Left ventricle myocardium superior (tissue), 1 donor: ENCODE data around the gene AQP6. TPM values are rescaled to one million over a fixed set of nuclear protein-coding genes. Genes with fewer than 3 reads are reported as not detected.

ENCODE experiments used
- ATAC-seq: fragments of 200-7000 bp; cut with Tn5 transposase; one replicate; pipeline ENCODE4 v1.9.1; 2020; ENCODE audit warnings: mild to moderate bottlenecking, moderate library complexity
- DNase-seq: peaks from one replicate; pipeline ENCODE4 v3.0.0-alpha.2; 2020
- intact Hi-C: fragments of 100-400 bp; cut with micrococcal nuclease; formaldehyde crosslinking; loops from one replicate; pipeline ENCODE4 v1.11.0; 2022
- total RNA-seq: library from RNA; stranded (reverse); fragmentation: NEBNext Ultra II Directional; extraction: Animal tissue kit (Norgen Biotek cat#: 25700); gene quantifications from one replicate; pipeline ENCODE4 v1.2.1, GENCODE V29; 2021
- donor health status: DM: no; HTN: yes; CAD: no; lungs with severe emphysema.

The AQP6 gene
- total RNA-seq, 1 donor from 2014 or later = not detected

DNA sequence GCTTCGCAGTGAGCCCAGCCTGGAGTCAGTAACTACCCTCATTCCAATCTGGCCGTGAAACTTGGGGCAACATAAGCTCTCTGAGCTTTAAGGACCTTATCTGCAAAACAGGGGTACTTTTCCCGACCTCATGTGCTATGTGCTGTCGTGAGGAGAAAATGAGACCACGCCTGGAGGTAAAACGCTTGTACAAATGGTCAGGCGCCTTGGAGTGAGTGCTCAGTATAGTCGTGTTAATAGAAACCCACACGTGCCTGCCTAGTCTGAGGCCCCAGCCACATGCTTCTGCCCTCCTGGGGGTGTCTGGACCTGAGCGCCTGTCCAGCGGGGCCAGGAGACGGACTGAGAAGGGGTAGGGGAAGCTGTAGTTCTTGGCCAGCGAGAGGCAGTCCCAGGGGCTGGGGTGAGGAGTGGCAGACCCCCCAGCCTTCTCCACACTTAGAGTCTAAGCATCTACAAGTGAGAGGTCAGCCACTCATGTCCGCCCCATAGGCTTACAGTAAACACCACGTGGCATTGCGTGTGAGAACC lies 6.2 kb upstream of the AQP6 start:
- no peak for DNase-seq
- intact Hi-C loops = loop anchor here (5.0 kb wide), 1 partner anchor 91 kb away; the partner anchor contains the start of gene ASIC1
- ATAC-seq = no peak

DNA sequence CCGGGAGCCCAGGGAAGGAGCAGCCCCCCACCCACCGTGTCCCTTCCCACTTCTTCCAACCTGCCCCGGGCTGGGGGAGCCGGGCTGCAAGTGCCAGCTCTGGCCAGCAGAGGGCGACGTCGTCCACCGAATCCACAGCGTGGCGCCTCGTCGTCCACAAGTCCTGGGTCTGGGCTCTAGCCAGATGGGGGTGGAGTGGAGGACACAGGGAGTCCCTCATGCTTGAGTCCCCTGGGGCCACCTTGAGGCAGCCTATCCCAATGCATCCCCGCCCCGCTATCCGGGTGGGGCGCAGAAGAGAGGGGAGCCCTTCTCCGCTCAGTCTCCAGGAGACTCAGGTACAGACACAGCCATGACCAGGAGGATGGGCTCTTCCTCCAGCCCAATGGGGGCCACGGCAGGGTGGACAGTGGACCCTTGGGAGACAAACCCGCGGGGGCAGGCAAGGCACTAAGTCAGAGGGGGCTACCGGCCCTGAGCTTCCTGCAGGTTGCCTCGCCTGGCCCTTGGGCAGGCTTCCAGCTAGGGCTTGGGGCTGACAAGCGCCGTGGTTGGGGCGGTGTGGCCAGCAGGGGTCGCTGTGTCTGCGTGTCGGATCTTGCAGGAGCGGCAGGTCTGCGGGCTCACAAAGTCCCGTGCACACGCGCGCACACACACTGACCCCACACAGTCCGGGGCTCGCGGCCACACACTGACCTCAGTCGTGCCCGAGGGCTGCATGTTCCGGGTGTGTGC lies 5.5 kb upstream of the AQP6 start:
- ATAC-seq (peak; percentile 80), DNase-seq (peak; percentile 94)
- intact Hi-C loops = loop anchor here (5.0 kb wide), 1 partner anchor 90 kb away; the partner anchor contains the start of gene ASIC1

DNA sequence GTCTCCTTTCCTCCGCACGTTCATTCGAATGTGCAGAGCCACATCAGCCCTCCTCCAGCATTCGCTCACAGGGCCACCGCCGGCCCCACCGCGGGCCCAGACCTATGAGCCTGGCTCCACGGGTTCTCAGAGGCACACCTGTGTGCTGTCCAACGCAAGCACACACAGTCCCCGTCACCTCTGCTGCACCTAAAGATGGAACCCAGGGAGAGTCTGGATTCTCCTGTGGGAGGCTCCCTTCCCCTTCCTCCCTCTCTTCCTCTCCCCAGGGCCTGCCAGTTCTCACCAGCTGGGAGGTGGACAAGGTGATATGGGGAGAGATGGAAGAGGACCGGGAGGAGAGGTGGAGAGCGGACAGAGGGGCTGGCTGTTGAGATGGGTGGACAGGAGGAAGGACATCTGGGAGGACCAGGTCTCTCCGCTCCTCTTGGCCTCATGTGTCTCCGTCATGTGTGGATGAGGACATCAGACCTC lies 4.9 kb upstream of the AQP6 start:
- no peak for ATAC-seq
- intact Hi-C loops = loop anchor here (5.0 kb wide), 1 partner anchor 89 kb away; the partner anchor contains the start of gene ASIC1
- no peak for DNase-seq

DNA sequence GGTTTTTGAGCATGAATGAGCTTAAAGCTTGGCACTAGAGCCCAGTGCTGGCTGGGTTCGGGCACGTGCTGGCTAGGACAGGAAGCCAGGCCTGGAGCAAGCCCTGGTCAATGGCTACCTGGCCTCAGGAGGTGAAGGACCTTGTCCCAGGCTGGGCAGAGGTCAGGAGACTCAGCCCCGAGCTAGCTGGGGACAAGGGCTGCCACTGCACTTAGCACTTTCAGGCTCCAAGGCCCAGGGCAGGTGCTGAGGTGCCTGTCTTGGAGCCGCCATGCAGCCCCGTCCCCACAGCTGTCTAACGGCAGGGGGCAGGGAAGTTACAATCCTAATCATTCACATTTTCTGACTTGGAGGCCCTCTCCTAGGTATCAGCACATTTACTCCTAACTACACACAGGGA lies 4.3 kb upstream of the AQP6 start:
- ATAC-seq = no peak
- no peak for DNase-seq
- intact Hi-C loops = loop anchor here (5.0 kb wide), 1 partner anchor 89 kb away; the partner anchor contains the start of gene ASIC1

DNA sequence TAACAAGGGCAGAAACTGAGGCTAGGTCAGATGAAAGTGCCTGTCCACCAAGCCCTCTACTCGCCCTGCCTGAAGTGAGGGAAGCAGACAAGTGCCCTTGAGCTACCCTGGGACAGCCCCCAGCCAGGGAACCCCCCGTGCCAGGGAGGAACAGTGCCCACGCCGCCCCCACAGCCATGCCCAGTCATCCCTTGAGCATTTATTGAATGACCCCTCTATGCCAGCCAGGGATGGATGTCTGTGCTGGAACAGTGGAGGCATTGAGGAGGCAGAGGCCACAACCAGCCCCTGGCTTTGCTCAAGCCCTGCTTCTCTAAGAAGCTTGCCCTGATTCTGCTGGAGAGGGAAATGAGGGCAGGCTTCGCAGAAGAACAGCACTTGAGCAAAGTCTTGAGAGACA lies 3.7 kb upstream of the AQP6 start:
- intact Hi-C loops = loop anchor here (5.0 kb wide), 1 partner anchor 88 kb away; the partner anchor contains the start of gene ASIC1
- ATAC-seq (no peak), DNase-seq (no peak)

DNA sequence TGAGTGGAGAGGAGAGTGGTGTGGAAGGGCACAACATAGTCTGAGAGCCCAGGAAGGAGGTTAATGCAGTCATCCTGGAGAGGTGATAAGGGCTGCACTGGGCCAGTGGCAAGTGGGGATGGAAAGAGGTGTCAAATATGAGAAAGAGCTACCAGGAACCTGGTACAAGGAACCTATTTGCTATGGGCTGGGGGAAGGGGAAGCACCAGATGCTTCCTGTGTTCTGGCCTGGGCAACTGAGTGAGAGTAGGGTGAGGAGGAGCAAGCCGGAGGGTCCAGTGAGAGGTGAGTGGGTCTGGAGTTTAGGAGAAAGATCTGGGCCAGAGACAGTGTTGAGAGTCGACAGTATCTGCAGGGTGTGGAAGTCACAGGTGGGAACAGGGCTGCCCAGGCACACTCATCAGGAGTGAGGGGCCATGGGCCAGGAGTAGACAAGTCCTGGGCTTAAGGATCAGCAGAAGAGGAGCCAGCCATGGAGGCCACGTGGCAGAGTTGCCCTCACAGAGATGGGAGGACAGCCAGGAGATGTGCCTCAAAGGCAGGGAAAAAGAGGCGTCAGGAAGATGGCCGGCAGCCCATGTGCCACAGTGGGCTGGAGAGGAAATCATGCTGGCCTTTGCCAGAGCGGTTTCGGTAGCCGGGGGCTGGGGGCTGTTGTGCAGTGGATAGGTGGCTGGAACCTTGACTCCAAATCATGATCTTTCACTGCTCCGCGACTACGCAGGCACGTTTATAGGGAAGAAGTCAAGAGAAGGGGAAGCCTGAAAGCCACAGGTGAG lies 2.9 kb upstream of the AQP6 start:
- intact Hi-C loops = loop anchor here (5.0 kb wide), 1 partner anchor 87 kb away; the partner anchor contains the start of gene ASIC1
- DNase-seq (no peak), ATAC-seq (no peak)

DNA sequence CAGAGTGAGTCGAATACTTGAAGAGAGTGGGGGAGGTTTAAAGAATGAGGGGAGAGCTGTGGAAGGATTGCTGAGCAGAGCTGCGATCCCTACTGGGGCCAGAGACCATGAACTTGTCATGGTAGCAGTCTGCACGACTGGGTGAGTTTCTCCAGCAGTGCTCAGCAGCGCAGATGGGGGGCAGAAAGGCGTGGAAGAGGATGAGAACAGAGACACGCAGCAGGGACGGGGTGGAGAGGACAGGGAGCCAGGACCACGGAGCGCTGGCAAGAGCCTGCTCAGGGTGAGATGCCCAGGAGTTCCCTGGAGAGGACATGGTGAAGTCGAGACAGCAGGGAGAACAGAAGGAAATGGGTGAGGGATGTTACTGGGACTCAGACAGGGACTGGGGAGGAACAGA lies 2.1 kb upstream of the AQP6 start:
- intact Hi-C loops = no loop called here
- ATAC-seq (no peak), DNase-seq (no peak)

DNA sequence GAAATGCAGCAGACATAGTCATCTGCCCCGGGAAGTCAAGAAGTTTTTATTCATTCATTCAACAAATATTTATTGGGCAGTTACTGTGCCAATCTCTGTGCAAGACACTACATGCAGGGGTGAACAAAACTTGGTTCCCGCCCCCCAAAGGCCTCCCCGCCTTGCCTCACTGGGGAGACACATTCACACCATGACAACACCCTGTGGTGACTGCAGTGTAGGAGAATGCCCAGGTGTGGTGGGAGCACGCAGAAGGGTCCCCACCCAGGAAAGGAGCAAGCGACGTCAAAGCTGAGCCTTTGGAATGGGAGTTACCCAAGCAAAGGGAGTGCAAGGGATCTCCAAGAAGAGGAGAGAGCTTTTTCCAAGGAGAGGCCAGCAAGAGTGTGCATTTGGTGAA lies 1.6 kb upstream of the AQP6 start:
- DNase-seq (no peak), ATAC-seq (no peak)
- intact Hi-C loops = no loop called here

DNA sequence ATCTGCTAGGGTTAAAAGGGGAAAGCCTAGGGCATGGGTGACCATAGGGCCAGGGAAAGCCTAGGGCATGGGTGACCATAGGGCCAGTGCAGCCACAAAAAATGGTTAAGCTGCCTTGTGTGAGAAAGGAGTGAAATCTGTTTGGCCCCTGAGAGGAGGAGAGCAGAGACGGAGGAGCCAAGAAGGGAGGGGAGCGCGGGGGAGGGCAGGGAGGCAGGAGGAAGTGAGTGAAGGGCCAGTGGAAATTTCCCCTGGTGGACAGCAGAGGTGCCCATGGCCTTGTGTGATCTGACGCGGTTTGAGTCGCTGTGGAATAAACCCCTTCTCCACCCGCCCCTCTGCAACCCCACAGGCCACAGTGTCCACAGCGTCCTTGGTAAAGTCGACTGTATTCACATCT lies 618 bp upstream of the AQP6 start:
- intact Hi-C loops = no loop called here
- DNase-seq = no peak
- no peak for ATAC-seq

DNA sequence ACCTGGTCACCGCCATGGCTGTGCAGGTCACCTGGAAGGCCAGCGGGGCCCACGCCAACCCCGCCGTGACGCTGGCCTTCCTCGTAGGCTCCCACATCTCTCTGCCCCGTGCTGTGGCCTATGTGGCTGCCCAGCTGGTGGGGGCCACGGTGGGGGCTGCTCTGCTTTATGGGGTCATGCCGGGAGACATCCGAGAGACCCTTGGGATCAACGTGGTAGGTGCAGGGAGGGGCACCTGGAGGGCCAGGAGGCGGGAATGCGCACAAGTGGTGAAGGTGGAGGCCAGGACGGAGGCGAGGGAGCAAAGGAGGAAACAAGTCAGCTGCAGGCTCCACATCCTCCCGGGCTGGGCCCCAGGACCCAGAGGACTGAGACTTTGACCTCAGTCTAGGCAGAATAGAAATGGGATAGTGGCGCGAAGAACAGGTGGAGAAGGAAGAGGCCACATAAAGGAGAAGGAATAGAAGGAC lies 649 bp downstream of the AQP6 start:
- intact Hi-C loops = no loop called here
- ATAC-seq (no peak), DNase-seq (no peak)

DNA sequence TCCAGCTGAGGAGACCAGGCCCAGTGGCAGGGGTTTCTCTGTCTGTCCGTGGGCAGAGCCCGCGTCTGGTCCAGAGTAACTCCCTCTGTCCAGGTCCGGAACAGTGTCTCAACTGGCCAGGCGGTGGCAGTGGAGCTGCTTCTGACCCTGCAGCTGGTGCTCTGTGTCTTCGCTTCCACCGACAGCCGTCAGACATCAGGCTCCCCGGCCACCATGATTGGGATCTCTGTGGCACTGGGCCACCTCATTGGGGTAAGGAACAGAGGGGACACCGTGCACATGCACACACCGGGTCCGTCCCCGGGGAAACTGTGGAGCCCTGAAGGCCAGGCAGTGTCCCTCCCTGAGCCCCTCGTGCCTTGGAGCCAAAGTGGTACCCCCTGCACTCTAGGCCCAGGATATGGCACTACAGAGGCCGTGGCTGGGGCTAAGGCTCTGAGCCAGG lies 1.5 kb downstream of the AQP6 start:
- intact Hi-C loops = no loop called here
- peak; percentile 81 for DNase-seq
- peak; percentile 95 for ATAC-seq

DNA sequence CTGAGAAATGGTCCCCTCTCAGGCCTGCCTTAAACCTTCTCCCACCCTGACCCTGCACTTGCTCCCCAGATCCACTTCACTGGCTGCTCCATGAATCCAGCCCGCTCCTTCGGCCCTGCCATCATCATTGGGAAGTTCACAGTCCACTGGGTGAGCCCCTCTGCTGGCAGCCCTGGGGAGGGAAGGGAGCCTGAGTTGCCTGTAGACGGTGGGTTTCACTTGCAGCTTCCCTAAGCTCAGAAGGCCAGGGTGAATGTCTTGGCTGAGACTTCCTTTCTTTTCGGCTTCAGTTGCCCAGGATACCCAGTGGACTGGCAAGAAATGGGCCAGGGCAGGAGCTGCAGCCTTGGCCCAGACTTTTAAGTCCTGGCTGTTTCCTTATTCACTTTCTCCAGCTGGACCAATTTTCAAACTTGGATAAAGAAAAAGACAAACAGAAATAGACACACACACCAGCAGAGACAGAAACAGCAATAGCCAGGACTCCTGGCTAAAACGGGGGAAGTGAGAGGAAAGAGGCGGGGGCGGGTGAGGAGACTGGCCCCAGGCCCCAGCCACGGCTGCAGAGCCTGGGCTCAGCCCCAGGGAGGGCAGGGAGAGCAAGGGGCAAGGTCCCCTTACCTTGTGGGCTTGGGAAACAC lies 2.0 kb downstream of the AQP6 start:
- peak; percentile 31 for ATAC-seq

DNA sequence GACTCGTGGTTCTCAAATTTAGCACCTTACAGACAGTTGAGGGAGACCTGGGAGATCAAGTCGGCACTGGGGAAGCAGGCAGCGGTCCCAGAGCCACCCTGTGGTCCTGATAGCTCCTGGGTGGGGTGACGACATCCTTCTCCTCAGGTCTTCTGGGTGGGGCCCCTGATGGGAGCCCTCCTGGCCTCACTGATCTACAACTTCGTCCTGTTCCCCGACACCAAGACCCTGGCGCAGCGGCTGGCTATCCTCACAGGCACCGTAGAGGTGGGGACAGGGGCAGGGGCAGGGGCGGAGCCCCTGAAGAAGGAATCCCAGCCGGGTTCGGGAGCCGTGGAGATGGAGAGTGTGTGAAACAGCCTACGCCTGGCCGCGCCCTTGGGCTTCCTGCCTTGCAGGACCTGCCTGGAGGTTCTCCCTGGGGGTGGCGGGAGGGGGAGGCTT lies 2.6 kb downstream of the AQP6 start:
- DNase-seq (no peak), ATAC-seq (no peak)
- intact Hi-C loops = no loop called here

More for the DNA sequence above, 2.0 kb downstream of the AQP6 start:
- intact Hi-C loops = no loop called here
- no peak for DNase-seq

DNA sequence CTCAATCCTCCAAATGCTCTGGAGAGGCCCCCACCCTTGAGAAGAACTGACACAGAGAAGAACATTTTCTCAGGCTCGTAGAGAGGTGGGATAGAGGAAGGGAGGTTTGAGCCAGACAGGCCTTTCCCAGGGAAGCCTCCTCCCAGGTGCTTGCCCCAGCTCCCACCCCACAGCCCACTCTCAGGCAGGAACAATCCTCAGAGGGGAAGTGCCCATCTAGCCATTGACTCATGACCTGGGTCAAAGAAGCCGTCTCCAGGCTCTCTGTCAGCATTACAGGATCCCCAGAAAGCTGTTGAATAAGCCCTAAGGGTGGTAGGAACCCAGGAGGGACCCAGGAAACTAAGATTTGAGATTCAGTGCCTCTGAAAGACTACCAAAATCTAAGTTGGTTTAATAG lies 3.8 kb downstream of the AQP6 start:
- DNase-seq (no peak), ATAC-seq (no peak)
- intact Hi-C loops = no loop called here

DNA sequence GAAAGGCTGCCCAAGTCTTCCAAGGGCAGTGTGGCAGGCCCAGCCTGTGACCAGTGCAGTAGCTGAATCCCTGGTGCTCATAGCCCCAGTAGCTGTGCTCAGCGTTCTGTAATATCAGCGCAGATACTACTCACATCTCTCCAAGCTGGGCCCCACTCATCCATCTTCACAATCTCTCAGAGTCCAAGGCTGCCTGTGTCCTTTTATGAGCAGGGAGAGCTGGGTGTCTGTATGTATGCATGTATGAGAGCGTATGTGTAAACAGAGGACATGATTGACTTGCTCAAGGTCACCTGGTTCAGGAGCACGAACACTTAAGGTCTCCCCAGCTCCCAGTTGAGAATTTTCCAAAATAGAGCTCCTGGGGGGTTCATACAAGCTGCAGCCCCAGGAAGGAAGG lies 5.4 kb downstream of the AQP6 start:
- no peak for ATAC-seq
- intact Hi-C loops = no loop called here
- no peak for DNase-seq

DNA sequence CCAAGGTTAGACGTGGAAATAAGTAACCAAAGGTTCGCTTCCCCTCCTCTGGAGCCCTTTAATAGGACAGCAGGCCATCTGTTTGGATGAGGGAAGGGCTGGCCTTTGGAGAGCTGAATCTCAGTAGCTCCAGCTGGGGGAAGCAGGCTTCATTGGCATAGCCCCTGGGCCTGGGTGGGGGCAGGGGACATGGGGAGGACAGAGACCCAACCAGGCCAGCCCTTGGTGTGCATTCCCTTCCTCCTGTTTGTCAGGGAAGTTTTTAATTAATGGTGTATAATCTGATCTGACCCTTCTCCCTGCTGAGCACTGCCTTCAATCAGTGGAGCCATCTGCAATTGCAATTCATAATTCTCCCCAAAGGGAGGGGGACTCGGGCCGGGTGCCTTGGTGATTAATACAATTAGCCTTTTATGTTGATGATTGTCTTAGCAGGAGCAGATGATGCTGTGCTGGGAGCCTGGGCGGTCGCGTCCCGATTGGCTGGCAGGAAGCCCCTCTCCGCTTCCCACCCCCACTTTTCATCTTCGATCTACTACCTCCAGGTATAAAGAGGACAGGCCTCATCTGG lies 6.4 kb downstream of the AQP6 start:
- ATAC-seq = no peak
- no peak for DNase-seq
- intact Hi-C loops = no loop called here

DNA sequence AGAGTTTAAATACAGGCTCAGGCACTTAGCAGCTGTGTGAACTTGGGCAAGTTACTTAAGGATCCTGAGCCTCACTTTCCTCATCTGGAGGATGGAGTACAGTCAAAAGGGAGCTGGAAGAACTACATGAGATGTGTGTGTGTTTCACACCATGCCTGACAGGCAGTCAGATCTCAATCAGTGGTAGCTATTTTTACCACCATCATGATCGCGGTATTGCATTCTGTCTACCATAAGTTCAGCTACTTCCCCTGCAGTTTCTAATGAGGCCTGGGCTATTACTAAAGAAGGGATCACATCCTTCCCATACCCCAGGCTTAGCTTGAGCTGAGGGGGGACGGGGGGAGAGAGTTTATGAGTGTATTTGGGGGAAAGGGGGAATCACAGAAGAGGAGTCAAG lies 7.0 kb downstream of the AQP6 start:
- ATAC-seq (no peak), DNase-seq (no peak)
- intact Hi-C loops = no loop called here

DNA sequence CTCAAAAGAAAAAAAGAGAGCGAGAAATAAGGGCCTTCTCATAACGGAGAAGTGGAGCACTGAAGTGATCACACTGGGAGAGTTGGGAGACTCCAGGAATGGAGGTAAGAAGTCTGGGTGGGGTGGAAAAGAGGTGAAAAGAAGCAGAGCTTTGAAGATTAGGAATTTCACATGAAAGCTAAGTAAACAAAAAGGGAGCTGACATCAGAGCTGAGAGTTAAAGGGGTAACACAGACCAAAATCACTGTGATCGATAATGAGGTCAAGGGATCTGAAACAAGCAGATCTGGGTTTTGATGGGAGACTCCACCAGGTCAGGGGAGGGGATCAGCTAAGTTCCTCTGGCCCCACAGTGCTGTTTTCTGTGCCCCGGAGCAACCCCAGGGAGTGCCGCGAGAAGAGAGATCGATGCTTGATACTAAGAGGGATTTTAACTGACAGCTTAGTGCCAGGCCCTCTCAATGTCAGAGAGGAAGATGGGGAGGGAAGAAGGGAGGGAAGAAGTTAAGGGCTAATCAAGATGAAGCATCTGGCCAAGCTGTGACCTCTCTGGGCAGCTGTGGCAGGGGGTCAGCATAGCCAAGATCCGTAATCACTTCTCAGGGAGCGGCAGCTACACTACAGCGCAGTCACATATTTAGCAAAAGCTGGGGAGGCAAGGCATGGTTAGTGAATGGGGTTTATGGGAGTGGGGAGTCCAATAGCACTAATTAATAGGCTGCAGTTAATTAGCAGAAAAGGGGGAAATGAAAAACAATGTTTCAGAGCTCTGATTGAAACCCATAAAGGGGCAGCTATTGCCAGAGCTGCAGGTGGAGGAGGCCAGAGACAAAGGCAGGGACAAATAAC lies 8.0 kb downstream of the AQP6 start:
- DNase-seq (no peak), ATAC-seq (no peak)
- intact Hi-C loops = no loop called here
